ENCODE data around the gene ACOT2.

ACOT2 gene

DNA sequence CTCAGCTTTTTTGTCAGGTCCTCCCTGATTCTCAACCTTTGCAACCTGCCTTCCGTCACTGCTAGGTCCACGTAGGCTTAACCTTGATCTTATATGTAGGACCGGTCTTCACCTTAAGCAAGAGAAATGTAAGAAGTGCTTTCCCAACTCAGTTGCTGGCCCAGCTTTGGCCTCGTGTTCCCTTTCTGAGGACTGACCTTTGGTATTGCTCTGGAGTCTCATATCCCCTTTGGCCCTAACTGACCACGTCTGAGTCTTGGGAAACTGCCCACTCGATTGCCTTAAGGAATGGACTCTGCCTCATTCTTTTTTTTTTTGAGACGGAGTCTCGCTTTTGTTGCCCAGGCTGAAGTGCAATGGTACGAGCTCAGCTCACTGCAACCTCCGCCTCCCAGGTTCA lies 51.3 kb downstream of the ACOT2 start:
- H3K4me3 ChIP-seq (ENCODE audit: low read depth, low read length): no peak overlapping the region
- TF ChIP-seq, protein P1, sequence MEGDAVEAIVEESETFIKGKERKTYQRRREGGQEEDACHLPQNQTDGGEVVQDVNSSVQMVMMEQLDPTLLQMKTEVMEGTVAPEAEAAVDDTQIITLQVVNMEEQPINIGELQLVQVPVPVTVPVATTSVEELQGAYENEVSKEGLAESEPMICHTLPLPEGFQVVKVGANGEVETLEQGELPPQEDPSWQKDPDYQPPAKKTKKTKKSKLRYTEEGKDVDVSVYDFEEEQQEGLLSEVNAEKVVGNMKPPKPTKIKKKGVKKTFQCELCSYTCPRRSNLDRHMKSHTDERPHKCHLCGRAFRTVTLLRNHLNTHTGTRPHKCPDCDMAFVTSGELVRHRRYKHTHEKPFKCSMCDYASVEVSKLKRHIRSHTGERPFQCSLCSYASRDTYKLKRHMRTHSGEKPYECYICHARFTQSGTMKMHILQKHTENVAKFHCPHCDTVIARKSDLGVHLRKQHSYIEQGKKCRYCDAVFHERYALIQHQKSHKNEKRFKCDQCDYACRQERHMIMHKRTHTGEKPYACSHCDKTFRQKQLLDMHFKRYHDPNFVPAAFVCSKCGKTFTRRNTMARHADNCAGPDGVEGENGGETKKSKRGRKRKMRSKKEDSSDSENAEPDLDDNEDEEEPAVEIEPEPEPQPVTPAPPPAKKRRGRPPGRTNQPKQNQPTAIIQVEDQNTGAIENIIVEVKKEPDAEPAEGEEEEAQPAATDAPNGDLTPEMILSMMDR (conservative IDR thresholded peaks at IDR 0.05; ENCODE audit: low read depth, low read length): no peak
- no peak for DNase-seq (ENCODE audit: low read depth)

DNA sequence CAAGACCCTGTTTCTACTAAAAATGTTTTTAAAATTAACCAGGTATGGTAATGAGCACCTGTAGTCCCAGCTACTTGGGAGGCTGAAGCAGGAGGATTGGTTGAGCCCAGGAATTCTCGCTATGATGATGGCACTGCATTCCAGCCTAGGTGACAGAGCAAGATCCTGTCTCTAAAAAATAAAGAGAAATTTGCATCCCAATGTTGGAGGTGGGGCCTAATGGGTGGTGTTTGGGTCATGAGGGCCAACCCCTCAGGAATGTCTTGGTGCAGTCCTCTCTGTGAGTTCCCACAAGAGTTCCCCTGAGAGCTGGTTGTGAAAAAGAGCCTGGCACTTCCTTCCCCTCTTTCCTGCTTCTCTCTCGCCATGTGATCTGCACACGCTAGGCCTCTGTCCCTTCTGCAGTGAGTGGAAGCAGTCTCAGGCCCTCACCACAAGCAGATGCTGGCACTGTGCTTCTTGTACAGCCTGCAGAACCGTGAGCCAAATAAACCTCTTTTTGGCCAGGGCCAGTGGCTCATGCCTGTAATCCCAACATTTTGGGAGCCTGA lies 54.6 kb downstream of the ACOT2 start:
- no peak for DNase-seq (ENCODE audit: low read depth)
- H3K4me3 ChIP-seq (ENCODE audit: low read depth, low read length): no peak overlapping the region
- TF ChIP-seq, protein P1 (conservative IDR thresholded peaks at IDR 0.05; ENCODE audit: low read depth, low read length): no peak
